HG03558 (cell line): ENCODE data around the gene SLC29A3.

ENCODE experiments used
- ATAC-seq: cut with Tn5 transposase; IDR thresholded peaks from one replicate; pipeline ENCODE4 v1.9.1; 2021; ENCODE audit warnings: moderate number of reproducible peaks; ENCODE audit not compliant: unreplicated experiment; ENCODE audit errors: extremely low read depth

SLC29A3 gene

GRCh38 chr10:71299071-71299785, 19.8 kb upstream of the SLC29A3 start:
- no peak for ATAC-seq

GRCh38 chr10:71300555-71301370, 18.3 kb upstream of the SLC29A3 start:
- no peak for ATAC-seq

DNA sequence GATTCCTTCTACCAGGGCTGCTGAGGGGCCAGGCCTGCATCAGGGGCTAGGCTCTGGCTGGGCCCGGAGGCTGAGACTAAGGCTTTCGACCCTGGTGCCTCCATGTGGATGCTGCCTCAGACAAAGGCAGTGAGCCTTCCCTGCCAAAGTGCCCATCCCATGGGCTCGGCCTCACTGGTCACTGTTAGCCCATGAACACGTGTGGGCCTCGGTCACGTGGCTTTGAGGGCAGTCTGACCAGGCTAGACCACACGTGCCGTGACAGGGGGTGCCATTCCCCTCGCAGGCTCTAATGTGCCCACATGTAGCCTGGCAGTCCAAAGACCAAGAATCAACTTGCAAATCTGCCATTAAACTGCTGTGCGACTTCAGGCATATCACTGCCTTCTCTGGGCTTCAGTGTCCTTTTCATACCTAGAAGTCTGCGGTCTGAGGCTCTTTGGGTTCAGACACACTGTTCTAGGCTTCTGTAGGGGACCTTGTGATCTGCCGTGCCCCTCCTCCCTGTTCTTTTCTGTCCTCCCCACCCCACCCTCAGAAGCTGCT, 17.6 kb upstream of the SLC29A3 start:
- ATAC-seq: no peak

- no peak for ATAC-seq
These were observed 16.6 kb upstream of the SLC29A3 start for GRCh38 chr10:71302451-71302850.

DNA sequence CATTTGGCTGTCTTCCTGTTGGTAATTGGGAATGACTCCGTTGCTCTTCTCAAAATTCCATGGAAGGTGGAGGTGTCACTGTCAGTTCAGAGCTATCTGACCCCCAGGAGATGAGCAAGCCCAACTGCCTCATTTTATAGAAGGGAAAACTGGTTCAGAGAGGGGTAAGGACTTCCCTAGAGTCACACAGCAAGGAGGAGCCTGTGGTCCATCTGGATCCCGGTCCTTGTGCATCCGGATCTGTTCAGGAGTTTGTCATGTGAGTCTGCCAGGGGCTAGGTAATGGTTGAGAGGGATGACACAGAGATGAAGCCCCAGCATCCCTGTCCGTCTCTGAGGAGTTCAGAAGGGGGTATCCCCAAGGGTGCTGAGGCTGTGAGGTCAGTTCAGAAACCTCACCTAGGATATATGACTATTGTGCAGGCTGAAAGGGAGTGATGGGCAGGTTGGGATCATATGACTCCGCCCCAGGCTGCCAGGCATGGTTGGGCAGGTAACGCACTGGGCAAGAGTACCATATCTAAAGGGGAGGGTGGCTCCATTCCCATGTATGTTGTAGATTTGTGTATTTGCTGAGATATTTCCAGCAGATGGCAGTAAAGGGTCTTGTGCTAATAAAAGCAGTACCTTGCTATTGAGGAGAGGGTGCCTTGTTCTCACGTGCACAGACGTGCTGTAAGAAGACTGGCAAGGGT, 16.0 kb upstream of the SLC29A3 start:
- ATAC-seq: no peak

GRCh38 chr10:71303569-71303907, 15.5 kb upstream of the SLC29A3 start:
- no peak for ATAC-seq

DNA sequence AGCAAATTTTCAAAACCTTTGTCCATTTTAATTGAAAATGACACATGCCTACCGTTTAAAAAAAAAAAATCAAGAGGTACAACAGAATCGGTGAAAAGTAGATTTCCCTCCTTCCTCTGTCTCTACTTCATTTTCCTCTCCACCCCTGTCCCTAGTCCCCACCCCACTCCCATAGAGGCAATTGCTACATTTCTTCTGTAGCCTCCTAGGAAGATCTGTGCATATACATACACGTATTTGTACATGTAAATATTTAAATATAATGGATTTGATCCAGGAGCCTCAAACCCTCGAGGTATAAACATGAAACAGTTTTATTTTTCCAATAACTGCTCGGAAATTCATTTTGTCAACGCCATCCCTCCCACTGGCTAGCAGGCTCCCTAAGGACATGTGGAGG, 14.1 kb upstream of the SLC29A3 start:
- no peak for ATAC-seq

GRCh38 chr10:71306979-71307378, 12.1 kb upstream of the SLC29A3 start:
- ATAC-seq: no peak

DNA sequence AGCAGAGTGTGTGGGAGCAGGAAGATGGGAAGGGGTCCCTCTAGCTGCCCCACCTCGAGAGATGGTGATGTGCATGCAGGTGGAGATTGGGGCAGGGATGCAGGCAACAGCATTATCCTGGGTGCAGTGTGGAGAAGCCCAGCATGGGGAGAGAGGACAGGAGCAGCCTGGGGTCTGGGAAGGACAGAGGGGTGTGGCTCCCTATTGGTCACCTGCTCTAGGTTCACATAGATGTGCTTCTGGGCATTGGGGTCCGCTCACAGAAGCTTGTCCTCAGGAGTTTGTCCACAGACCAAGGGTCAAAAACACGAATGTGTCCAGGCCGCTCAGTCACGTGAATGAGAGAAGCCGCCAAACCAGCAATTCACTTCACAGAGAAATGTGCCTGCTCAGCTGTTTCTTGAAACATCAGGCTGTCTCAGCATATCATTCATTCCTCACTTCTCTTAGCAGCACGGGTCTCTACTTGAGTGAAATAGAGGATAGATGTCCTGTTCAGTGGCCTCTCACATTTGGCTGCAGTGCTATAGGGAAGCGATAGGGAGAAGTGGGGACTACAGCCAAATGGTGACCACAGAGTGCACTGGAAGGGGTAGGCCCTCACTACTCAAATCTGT, 11.5 kb upstream of the SLC29A3 start:
- ATAC-seq: no peak

GRCh38 chr10:71308244-71308643, 10.8 kb upstream of the SLC29A3 start:
- ATAC-seq: no peak

DNA sequence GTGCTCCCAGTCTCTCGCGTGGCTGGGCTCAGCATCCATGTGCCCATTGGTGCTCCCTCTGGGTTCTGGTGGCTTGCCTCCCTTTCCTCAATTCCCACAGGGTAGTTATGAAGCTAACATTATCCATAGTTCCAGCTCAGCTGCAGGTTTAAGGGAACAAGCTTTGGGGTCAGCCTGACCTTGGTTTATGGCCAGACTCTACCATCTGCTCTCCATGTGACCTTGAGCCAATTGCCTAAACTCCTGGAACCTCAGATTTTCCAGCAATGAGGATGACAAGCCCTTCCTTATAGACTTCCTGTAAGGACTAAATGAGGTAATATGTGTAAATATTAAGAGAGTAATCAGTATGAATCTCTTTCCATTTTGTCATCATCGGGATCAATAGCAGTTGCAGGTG, 10.1 kb upstream of the SLC29A3 start:
- no peak for ATAC-seq

- ATAC-seq: no peak
These were observed 9.1 kb upstream of the SLC29A3 start for GRCh38 chr10:71309919-71310318.

- no peak for ATAC-seq
These were observed 6.8 kb upstream of the SLC29A3 start for GRCh38 chr10:71312220-71312619.

DNA sequence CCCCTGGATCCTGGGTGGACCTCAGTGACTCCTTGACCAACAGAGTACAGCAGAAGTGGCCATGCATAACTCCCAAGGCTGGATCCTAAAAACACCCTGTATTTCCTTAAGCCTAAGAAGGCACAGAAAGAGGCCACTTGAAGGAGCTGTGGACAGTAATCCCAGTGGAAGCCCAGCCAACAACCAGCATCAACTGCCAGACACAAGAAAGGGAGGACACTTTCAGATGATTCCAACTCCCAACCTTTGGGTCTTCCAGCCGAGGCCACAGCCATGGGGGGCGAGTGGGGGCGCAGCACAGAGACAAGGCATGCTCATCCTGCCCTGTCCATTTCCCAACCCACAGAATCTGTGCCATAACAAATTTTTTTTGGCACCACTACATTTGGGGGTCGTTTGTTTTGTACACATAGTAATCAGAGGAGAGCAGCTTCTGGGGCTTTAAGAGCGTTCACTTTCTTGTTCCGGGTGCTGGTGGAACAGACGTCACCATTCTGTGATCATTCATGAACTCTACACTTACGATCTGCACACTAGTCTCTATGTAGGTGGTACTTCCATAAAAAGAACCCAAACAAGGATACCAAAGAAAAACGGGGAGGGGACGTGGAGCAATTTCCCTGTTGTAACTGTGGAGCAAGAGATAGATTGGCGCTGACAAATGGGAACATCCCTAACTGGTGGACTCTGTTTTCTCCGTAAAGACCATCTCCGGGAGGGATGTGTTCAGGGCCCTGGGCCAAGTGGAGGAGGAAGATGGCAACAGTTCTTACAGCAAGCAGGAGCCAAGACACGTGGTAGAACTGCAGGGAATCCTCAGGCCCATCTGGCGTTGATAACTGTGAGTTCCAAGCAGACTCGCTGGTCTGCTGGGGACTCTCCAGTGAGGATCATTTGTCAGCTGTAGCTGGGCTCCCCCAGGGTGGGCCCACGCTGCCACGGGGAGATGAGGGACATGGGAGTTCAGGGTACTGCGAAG, 6.0 kb upstream of the SLC29A3 start:
- no peak for ATAC-seq

GRCh38 chr10:71314028-71314693, 4.9 kb upstream of the SLC29A3 start:
- ATAC-seq: no peak

GRCh38 chr10:71314694-71315225, 4.3 kb upstream of the SLC29A3 start:
- no peak for ATAC-seq

GRCh38 chr10:71316056-71316785, 2.8 kb upstream of the SLC29A3 start:
- ATAC-seq: no peak

DNA sequence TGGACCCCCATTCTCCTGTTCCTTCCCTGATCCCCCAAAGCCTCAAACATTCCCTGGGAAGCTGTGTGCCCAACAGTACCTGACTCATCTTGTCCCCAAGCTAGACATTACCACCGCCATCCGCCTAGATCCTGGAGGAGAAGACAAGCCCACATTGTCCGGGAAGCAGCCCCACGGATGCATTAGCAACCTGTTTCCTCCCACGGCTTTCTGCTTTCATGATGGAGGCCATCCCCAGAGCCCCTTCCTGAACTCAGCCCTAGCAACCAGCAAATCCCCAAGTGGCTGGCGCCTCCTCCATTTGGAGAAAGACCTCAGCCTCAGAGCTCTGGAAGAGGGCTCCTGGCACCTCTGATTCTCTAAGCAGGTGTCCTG, 2.3 kb upstream of the SLC29A3 start:
- no peak for ATAC-seq
